ENCODE data around the gene CARD9. TPM values are rescaled to one million over a fixed set of nuclear protein-coding genes. Genes with fewer than 3 reads are reported as not detected.
A peak's percentile ranks its signal among the peaks of the same experiment; 100 is the strongest.

Gene CARD9
- total RNA-seq, 1 experiment from 2014 or later, result 1.1 TPM

GRCh38 chr9:136416427-136416826 is 43.0 kb upstream of the CARD9 start:
- Histone ChIP-seq H3K9ac (ENCODE audit: low read length) (no peak overlapping the region), H3K79me2 (ENCODE audit: low read length) (peaks cover 19% of the 10 kb centered on the region), H3K4me1 (ENCODE audit: insufficient read depth, low read length) (peaks cover 9% of the 10 kb centered on the region; the same call in 1 of the 2 replicates), H3K9me3 (ENCODE audit: low read length) (no peaks in the 10 kb centered on the region), H3K4me2 (ENCODE audit: low read length) (no peak overlapping the region), H3K4me3 (ENCODE audit: low read length) (no peak overlapping the region), H3K9me2 (replicated peaks; ENCODE audit: low read length) (no peaks in the 10 kb centered on the region), H3F3A (ENCODE audit: low read length, unreplicated experiment) (no peaks in the 10 kb centered on the region), H3K27ac (ENCODE audit: low read length) (no peak overlapping the region), H4K20me1 (ENCODE audit: low read length) (peaks cover 8% of the 10 kb centered on the region; the same call in 1 of the 2 replicates), H3K27me3 (ENCODE audit: low read length) (no peaks in the 10 kb centered on the region), H2AFZ (ENCODE audit: low read length) (no peak overlapping the region), H3K36me3 (ENCODE audit: low read depth, low read length) (peaks cover 31% of the 10 kb centered on the region)
- TF ChIP-seq, protein P1, sequence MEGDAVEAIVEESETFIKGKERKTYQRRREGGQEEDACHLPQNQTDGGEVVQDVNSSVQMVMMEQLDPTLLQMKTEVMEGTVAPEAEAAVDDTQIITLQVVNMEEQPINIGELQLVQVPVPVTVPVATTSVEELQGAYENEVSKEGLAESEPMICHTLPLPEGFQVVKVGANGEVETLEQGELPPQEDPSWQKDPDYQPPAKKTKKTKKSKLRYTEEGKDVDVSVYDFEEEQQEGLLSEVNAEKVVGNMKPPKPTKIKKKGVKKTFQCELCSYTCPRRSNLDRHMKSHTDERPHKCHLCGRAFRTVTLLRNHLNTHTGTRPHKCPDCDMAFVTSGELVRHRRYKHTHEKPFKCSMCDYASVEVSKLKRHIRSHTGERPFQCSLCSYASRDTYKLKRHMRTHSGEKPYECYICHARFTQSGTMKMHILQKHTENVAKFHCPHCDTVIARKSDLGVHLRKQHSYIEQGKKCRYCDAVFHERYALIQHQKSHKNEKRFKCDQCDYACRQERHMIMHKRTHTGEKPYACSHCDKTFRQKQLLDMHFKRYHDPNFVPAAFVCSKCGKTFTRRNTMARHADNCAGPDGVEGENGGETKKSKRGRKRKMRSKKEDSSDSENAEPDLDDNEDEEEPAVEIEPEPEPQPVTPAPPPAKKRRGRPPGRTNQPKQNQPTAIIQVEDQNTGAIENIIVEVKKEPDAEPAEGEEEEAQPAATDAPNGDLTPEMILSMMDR (conservative IDR thresholded peaks at IDR 0.05; ENCODE audit: low read depth, low read length), result no peak
- TF ChIP-seq EZH2 (IDR thresholded peaks at IDR 0.05; ENCODE audit: low read length, unreplicated experiment), result no peak
- no peak for TF ChIP-seq EZH2phosphoT487 (IDR thresholded peaks at IDR 0.05; ENCODE audit: borderline replicate concordance, low read length)
- ChIA-PET POLR2A (ENCODE audit: unreplicated experiment) (no interaction called here), CTCF (no interaction called here)
- BruUV-seq (replicated peaks), result no TSS peak
- intact Hi-C loops (cut with micrococcal nuclease), result no loop called here
- DNase-seq, result no peak
- no peak for ATAC-seq

DNA sequence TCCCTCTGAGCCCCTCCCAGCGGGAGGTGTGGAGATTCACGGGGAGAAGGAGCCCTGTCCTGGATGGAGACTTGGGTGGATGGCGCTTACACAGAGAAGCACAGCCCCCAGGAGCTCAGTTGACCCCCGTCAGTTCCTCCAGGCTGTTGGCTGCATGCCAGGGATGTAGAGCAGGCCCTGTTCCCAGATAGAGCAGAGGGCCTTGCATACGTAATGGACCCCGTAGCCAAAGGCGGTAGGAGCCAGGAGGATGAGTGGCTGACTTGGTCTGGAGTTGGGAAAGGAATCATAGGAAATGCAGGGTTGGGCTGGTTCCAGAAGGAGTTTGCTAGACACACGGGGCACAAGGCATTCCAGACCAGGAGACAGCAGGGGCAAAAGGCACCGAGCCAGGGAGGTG is 39.5 kb upstream of the CARD9 start:
- TF ChIP-seq EZH2phosphoT487 (IDR thresholded peaks at IDR 0.05; ENCODE audit: borderline replicate concordance, low read length), result no peak
- TF ChIP-seq, protein P1 (conservative IDR thresholded peaks at IDR 0.05; ENCODE audit: low read depth, low read length), result no peak
- TF ChIP-seq EZH2 (IDR thresholded peaks at IDR 0.05; ENCODE audit: low read length, unreplicated experiment), result no peak
- peaks cover 31% of the 10 kb centered on the region for H3K36me3 ChIP-seq (ENCODE audit: low read depth, low read length)
- ChIA-PET POLR2A (ENCODE audit: unreplicated experiment) (no interaction called here), CTCF (no interaction called here)
- H3K4me2 ChIP-seq (ENCODE audit: low read length), result no peak overlapping the region
- H3K27ac ChIP-seq (ENCODE audit: low read length), result no peak overlapping the region
- H3K79me2 ChIP-seq (ENCODE audit: low read length), result peaks cover 44% of the 10 kb centered on the region
- no TSS peak for BruUV-seq (replicated peaks)
- H3K9ac ChIP-seq (ENCODE audit: low read length), result no peak overlapping the region
- peaks cover 10% of the 10 kb centered on the region; the same call in 1 of the 2 replicates for H4K20me1 ChIP-seq (ENCODE audit: low read length)
- H2AFZ ChIP-seq (ENCODE audit: low read length), result no peak overlapping the region
- intact Hi-C loops (cut with micrococcal nuclease), result no loop called here
- peaks cover 18% of the 10 kb centered on the region; the same call in 1 of the 2 replicates for H3K4me1 ChIP-seq (ENCODE audit: insufficient read depth, low read length)
- H3K9me3 ChIP-seq (ENCODE audit: low read length), result no peaks in the 10 kb centered on the region
- no peaks in the 10 kb centered on the region for H3K27me3 ChIP-seq (ENCODE audit: low read length)
- no peak for ATAC-seq
- no peak for DNase-seq
- H3F3A ChIP-seq (ENCODE audit: low read length, unreplicated experiment), result no peaks in the 10 kb centered on the region
- no peaks in the 10 kb centered on the region for H3K9me2 ChIP-seq (replicated peaks; ENCODE audit: low read length)
- no peak overlapping the region for H3K4me3 ChIP-seq (ENCODE audit: low read length)

DNA sequence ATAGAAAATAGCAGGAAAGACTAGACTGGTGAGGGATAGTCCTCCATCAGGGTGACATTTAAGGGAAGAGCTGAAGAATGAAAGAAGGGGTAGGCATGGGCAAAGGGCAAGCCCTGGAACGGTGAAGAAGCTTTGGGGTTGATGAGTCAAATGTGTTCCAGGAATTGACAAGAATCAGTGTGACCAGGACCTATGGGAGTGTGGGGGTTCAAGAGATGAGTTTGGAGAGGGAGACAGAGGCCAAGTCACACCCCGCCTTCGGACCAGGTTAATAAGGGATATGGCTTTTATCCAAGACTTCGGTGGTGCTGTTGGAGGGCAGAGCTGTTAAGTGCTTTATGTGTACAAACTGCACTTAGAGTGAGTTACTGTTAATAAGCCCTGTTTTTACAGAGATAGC is 37.9 kb upstream of the CARD9 start:
- CTCF ChIA-PET, result no interaction called here

More for the DNA sequence above, 37.9 kb upstream of the CARD9 start:
- H4K20me1 ChIP-seq (ENCODE audit: low read length), result peaks cover 10% of the 10 kb centered on the region; the same call in 1 of the 2 replicates
- no peaks in the 10 kb centered on the region for H3F3A ChIP-seq (ENCODE audit: low read length, unreplicated experiment)
- H3K4me2 ChIP-seq (ENCODE audit: low read length), result peak overlapping the region; percentile 86
- H2AFZ ChIP-seq (ENCODE audit: low read length), result no peak overlapping the region
- peaks cover 28% of the 10 kb centered on the region for H3K36me3 ChIP-seq (ENCODE audit: low read depth, low read length)
- no peaks in the 10 kb centered on the region for H3K27me3 ChIP-seq (ENCODE audit: low read length)
- no TSS peak for BruUV-seq (replicated peaks)
- H3K4me3 ChIP-seq (ENCODE audit: low read length), result peak overlapping the region; percentile 93
- intact Hi-C loops (cut with micrococcal nuclease), result no loop called here
- POLR2A ChIA-PET (ENCODE audit: unreplicated experiment), result interaction anchor here (0.6 kb wide), 1 partner anchor 131 kb away, joined by 4 read pairs; no protein-coding TSS in a partner anchor
- H3K4me1 ChIP-seq (ENCODE audit: insufficient read depth, low read length), result peaks cover 18% of the 10 kb centered on the region; the same call in 1 of the 2 replicates
- DNase-seq (no peak), ATAC-seq (no peak)
- peaks cover 44% of the 10 kb centered on the region for H3K79me2 ChIP-seq (ENCODE audit: low read length)
- H3K9me2 ChIP-seq (replicated peaks; ENCODE audit: low read length), result no peaks in the 10 kb centered on the region
- no peak overlapping the region for H3K27ac ChIP-seq (ENCODE audit: low read length)
- TF ChIP-seq, protein P1 (conservative IDR thresholded peaks at IDR 0.05; ENCODE audit: low read depth, low read length), result no peak
- no peak for TF ChIP-seq EZH2phosphoT487 (IDR thresholded peaks at IDR 0.05; ENCODE audit: borderline replicate concordance, low read length)
- no peak for TF ChIP-seq EZH2 (IDR thresholded peaks at IDR 0.05; ENCODE audit: low read length, unreplicated experiment)
- H3K9ac ChIP-seq (ENCODE audit: low read length), result peak overlapping the region; percentile 95
- no peaks in the 10 kb centered on the region for H3K9me3 ChIP-seq (ENCODE audit: low read length)
